Measurements from ENCODE around the gene ABHD15. TPM values are rescaled to one million over a fixed set of nuclear protein-coding genes. Genes with fewer than 3 reads are reported as not detected.

The ABHD15 gene
- total RNA-seq, 4 donors from 2014 or later = 25.2 to 88.9 (median 30.6) TPM

- TF ChIP-seq CTCF (IDR thresholded peaks at IDR 0.05; ENCODE audit: low read depth) = no peak
Measured at GRCh38 chr17:29514792-29515191, 52.0 kb downstream of the ABHD15 start.

GRCh38 chr17:29510953-29511352, 55.9 kb downstream of the ABHD15 start:
- TF ChIP-seq CTCF (IDR thresholded peaks at IDR 0.05; ENCODE audit: low read depth) = no peak

Other genes with a start within 250 kb of the ABHD15 start
- gene TAOK1, start 176.7 kb downstream of the ABHD15 start, total RNA-seq = 100 to 1,000 TPM in 1 of 4 donors, 10 to 100 TPM in 3; 64.8 to 106 (median 79.1) TPM
- gene TP53I13, start 1.7 kb upstream of the ABHD15 start, total RNA-seq = 100 to 1,000 TPM in 1 of 4 donors, 10 to 100 TPM in 3; 32.1 to 150 (median 78.2) TPM
- 10 to 100 TPM; 19.5 to 62.9 (median 30.8) TPM for gene GIT1, start 22.6 kb upstream of the ABHD15 start, total RNA-seq
- 10 to 100 TPM in 2 of 4 donors, 1 to 10 TPM in 2; 6.8 to 19.4 (median 13.0) TPM for gene ANKRD13B, start 26.1 kb upstream of the ABHD15 start, total RNA-seq
- gene CORO6, start 55.9 kb upstream of the ABHD15 start, total RNA-seq = 10 to 100 TPM in 3 of 4 donors, 1 to 10 TPM in 1; 9.3 to 39.6 (median 32.4) TPM

Data from subcutaneous adipose tissue (tissue), 4 donors.